Suppressor macrophage treated with lipopolysaccharide for 1 hour (primary cell): ENCODE results near the gene OSBP.
A peak's percentile ranks its signal among the peaks of the same experiment; 100 is the strongest.

ENCODE experiments used
- DNase-seq, 3 donors: peaks; one replicate each; pipeline ENCODE4 v3.0.0-alpha.2; 2020 to 2022

OSBP gene

DNA sequence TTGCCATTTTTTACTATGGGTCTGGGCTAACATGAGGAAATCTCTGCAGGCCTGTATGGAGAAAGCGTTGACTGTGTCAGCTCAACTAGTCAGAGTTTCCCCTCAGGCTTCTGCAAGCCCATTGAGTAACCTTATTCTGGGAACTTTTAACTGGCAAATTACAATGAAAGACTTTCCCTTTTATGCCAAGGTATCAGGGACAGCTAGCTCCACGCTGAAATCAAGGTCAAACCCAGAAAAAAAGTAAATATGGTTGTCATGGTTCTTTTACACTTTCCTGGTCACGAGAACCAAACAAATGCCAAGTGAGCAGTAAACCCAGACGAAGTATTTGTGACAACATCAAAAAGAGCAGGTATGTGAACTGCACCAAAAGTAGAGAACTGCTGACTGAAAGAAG, 13.8 kb downstream of the OSBP start:
- no peak for DNase-seq

DNA sequence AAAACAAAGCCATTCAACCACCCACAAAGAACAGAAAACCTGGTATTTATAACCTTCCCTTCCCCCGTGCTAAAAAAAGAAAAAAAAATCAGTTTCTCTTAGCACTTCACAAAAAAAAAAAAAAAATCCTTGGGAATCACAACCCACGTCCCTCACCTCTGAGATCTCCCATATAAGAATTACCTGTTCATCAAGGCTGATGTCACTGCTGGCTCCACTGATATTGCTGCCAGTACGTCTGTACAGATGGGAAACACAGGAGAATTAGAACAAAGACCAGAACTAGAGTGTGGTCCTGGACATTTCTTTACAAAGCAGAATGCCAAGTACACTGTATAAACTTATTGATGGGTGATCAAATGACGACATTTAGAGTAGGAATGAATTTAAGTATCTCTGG, 14.9 kb downstream of the OSBP start:
- no peak for DNase-seq

GRCh38 chr11:59600234-59600633, 15.3 kb downstream of the OSBP start:
- DNase-seq: no peak

GRCh38 chr11:59598961-59599360, 16.6 kb downstream of the OSBP start:
- no peak for DNase-seq

DNA sequence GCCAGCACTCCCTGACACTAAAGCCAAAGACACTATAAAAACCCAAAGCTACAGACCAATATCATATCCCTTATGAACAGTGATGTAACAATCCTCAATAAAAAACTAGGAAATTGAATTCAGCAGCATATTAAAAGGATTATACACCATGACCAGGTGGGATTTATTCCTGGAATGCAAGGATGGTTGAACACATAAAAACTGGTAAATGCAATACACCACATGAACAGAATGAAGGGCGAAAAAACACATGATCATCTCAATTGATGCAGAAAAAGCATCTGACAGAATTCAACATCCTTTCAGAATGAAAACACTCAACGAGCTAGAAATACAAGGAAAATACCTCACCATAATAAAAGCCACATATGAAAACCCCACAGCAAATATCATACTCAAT, 31.3 kb downstream of the OSBP start:
- DNase-seq: no peak

DNA sequence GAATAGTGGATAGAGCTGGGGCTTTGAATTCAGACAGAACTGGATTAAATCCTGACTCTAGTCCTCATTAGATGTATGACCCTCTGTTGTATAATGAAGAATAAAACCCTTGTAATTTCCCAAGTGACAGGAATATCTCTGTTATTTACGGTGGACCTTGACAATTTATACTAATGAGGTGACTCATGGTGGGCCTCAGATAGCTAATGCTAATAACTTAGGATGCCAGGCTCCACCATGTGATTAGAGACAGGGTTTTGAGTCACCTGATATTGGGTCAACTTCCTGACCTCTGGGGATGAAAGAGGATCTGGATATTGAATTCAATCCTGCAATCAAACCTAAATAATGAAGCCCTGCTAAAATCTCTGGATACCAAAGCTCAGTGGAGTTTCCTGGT, 33.6 kb downstream of the OSBP start:
- DNase-seq: no peak

- DNase-seq: no peak
Observed at GRCh38 chr11:59578369-59578768, 37.2 kb downstream of the OSBP start.

- no peak for DNase-seq
Observed at GRCh38 chr11:59575505-59575904, 40.1 kb downstream of the OSBP start.

DNA sequence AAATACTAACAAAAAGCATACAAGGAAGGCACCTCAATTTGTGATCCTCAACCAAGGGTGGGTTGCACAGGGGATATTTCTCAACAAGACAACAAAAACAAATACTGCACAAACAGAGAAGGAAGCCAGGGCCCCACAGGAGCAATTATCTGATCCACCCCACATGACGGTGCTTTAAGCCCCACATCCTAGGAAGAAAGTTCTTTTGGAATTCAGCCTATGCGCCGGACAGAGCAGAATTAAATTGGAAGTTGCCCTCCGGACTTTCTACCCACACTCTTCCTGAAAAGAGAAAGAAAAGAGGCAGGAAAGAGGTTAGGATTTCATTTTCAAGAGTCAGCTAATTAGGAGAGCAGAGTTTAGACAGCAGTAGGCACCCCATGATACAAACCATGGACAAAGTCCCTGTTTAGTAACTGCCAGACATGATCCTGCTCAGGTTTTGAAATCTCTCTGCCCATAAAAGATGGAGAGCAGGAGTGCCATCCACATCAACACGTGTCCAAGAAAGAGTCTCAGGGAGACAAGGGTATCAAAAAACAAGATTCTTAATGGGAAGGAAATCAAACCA, 40.6 kb downstream of the OSBP start:
- no peak for DNase-seq

DNA sequence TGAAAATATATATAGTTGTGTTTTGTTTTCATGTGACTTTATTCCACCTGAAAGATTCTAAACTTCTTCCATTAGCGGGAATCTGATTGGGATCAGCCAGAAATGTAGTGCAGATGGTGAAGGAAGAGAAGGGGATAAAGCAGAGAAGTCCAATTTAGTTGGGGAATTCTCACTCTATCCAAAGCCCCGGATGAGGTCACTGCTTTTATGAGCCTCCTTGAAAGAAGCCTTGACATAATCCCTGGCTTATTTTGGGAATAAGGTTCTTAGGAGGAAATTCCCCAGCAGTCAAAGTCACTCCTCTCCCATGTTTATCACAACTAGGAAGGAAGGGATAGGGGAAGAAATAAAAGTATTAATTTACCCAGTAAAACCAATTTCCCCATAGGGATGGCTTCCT, 41.1 kb downstream of the OSBP start:
- no peak for DNase-seq

DNA sequence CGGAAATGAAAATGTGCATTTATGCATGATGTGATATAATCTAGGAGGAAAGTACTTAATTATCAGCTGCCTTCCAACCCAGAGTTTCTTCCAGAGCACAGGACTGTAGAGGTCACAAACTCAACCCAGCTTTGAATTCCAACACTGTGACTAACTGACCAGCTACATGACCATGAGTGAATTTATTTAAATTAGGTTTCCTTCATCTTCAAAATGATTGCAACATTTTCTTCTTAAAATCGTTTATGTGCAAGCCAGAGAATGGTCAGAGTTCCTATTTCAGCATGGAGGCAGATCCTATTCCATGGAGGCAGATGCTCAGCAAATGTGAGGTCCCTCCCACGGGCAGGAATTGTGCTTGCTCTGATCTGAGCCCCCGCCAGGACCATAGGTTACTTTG, 42.4 kb downstream of the OSBP start:
- DNase-seq: no peak

GRCh38 chr11:59572091-59572490, 43.5 kb downstream of the OSBP start:
- no peak for DNase-seq

GRCh38 chr11:59562292-59562691, 53.3 kb downstream of the OSBP start:
- no peak for DNase-seq

- DNase-seq: peak; percentile 83 to 91 (median 83)
Observed at GRCh38 chr11:59560702-59561473, 54.7 kb downstream of the OSBP start.

DNA sequence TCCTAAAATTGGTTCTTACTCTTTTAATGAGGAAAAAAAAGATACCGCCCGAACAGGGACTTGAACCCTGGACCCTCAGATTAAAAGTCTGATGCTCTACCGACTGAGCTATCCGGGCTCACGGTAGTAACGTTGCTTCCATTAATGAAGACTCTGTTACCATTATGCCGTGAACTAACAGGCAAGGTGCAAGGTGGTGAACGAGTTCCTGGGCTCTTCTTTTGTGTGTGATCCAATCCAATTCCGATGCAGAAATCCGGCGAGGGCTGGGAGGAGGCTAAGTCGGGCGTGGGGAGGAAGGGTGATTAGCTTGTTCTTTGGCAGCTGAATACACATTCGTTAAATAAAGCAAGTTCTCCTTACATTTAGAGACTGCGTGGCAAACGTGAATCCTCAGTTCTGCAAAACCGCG, 55.3 kb downstream of the OSBP start:
- DNase-seq: peak; percentile 54 to 72 (median 58)

GRCh38 chr11:59559886-59560285, 55.7 kb downstream of the OSBP start:
- no peak for DNase-seq

DNA sequence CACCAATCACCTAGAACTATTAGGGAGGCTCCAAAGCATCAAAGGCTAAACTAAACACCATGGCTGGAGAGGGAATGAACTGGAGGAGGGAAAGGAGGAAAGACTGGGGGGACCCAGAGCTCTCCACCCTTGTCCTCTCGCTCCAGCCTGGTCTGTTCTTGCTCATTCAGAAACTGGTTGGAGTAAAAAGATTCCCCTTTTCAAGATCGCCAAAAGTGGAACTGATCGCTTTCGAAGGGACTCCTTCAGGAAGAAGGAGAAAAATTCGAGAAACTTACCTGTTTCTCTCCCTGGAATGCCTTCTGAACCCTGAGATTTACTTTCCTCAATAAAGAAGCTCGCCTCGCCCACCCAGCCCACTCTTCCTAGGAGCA, 57.3 kb downstream of the OSBP start:
- DNase-seq: peak; percentile 38 to 48 (median 45)

GRCh38 chr11:59556917-59557348, 58.6 kb downstream of the OSBP start:
- no peak for DNase-seq

DNA sequence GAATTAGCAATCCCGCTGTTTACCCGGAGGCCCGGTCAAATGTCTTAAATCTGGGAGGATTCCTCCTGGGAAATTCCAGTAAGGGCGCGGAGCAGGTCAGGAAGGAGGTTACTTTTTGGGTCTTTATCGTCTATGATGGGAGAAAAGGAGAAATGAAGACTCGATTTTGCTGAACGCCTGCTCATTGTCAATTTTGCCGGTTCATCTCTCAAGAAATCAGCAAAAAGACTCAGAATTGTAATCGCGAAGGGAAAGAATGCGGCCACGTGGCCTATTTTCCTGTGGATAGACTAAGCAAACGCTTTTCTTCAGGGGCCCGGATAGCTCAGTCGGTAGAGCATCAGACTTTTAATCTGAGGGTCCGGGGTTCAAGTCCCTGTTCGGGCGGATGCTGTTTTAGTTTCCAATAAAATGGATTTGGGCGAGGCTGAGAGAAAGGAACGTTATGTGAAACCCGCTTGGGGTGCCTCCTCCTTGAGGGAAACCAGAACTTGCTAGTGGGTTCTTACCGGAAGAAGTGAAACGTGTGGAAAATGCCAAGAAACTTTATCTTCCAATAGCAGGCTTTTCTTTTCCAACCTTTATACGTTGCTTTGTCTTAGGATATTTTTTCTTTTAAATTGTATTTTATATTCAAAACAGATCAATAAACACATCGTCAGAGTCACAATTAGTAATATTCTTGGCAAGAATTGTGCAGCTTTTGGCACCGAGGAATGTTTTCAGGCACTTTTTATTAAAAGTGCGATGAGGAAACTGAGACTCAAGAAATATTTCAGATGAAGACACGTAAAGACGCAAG, 59.3 kb downstream of the OSBP start:
- DNase-seq: peak; percentile 86

DNA sequence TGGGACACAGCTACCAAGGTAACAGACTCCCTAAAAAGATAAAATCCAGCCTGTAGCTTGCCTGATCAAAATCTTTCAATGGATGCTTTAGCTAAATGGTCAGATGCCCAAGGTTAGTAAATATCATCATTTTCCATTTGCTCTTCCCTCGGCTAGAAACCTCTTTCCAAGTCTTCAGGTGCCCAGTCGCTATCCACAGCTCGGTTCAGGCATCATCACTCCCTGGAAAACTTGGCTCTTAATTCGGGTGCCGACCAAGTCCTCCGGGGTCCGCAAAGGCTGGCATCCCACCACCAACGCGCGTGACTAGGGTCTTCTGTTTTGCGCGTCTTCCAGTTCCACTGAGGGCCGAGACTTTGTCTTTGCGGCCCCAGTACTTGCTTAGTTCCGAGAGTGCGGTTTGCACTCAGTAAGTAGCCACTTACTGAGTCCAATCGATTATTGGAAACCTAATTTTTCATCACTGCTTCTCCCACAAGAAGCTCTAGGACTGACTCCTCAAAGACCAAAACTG, 59.9 kb downstream of the OSBP start:
- no peak for DNase-seq

DNA sequence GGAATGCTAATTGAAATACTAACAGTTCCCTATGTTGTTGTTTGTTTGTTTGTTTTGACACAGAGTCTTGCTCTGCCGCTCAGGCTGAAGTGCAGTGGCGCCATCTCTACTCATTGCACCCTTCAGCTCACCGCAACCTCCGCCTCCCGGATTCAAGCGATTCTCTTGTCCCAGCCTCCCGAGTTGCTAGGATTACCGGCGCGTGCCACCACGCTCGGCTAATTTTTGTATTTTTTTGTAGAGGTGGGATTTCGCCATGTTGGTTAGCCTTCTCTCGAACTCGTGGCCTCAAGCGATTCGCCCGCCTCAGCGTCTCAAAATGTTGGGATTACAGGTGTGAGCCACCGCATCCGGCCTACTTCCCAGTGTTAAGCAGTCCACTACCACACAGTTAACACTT, 62.3 kb downstream of the OSBP start:
- DNase-seq: no peak

- DNase-seq: no peak
Observed at GRCh38 chr11:59552844-59553243, 62.7 kb downstream of the OSBP start.

- peak; percentile 53 to 67 (median 67) for DNase-seq
Observed at GRCh38 chr11:59551659-59552521, 63.7 kb downstream of the OSBP start.
